ENCODE data around the gene RHOU.

GRCh38 chr1:228777236-228777635, 42.0 kb downstream of the RHOU start:
- TF ChIP-seq CTCF (IDR thresholded peaks at IDR 0.05) (no peak), POLR2A (IDR thresholded peaks at IDR 0.05) (no peak)
